HG02885 (cell line): Measurements from ENCODE around the gene SFRP5.

Source experiments
- ATAC-seq: cut with Tn5 transposase; IDR thresholded peaks from one replicate; pipeline ENCODE4 v1.9.1; 2021; ENCODE audit warnings: mild to moderate bottlenecking; ENCODE audit not compliant: unreplicated experiment, poor library complexity

The SFRP5 gene

GRCh38 chr10:97788552-97789442, 17.0 kb upstream of the SFRP5 start:
- no peak for ATAC-seq

DNA sequence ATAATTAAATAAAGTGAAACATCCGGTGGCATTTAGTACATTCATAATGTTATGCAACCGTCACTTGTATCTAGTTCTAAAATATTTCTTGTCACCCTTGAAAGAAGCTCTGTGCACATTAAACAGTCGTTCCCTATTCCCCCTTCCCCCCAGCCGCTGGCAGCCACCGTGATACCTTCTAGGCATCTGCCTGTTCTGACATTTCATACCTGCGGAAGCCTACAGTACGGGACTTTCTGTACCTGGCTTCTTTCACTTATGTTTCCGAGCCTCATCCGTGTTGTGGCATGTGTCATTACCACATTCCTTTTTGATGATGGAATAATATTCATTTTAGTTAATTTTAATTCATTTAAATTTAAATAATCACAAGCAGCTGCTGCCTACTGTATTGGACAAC, 13.9 kb upstream of the SFRP5 start:
- no peak for ATAC-seq

- ATAC-seq = no peak
Measured at GRCh38 chr10:97785231-97785630, 13.4 kb upstream of the SFRP5 start.

- no peak for ATAC-seq
Measured at GRCh38 chr10:97784200-97784810, 12.5 kb upstream of the SFRP5 start.

DNA sequence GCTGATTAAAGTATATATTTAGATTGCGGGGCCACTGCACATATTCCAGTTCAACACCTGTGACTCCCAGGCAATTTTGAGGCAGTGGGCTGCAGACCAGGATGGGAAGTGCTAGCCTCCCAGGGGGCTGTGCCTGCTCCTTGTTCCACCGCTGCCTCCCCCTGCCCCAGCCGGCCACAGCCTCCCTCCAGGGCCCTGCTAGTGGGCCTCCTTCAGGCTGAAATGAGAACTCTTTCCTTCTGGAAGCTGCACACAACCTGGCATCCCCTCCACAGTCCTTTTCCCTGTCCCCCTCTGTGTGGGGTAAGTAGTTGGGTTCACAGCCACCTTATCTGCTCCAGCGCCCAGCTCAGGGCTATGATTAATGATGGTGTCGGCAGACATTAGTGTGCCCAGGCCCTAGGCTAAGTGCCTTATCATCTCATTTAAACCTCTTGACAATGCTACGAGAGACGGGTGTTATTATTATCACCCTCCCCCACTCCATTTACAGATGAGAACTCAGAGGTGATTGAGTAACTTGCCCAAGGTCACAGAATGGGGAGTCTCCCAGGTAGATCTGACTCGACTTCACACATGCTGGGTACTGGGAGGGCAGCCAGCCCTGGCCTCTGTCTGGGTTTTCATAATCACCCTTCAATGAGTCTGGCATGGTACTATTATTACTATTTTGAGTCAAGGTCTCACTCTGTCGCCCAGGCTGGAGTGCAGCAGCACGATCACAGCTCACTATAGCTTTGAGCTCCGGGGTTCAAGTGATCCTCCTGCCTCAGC, 10.8 kb upstream of the SFRP5 start:
- ATAC-seq = no peak

DNA sequence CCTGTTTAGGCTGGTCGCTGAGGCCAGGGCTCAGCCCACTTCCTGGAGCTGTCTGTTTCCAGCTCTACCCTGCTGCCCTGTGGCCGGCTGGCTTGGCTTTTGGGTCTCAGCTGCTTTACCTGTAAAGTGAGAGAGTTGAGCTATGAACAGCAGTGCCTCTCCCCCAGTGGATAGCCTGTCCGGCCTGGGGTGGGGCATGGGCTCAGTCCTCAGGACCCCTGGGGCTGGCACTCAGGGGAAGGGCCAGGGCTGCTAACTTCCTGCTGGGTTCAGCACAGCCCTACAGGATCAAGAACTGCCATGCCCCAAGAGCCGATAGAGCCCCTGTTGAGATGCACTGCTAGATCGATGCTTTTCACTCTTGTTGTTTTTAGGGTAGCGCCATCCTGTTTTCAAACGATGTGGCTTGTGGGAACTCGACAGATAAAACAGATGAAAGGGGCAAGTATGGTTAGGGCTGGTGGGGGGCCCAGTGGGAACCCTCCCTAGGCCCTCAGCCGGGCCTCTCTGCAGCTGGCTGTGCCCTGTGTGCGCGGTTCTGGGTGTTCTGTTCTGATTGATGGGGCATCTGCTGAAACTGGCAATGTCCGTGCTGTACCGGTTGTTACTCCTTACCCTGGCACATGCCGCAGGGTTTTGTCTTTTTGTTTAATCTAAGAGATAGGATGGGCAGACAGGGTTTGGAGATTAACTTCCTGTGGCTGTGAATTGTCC, 10.0 kb upstream of the SFRP5 start:
- no peak for ATAC-seq

- ATAC-seq = no peak
Measured at GRCh38 chr10:97780841-97781617, 9.2 kb upstream of the SFRP5 start.

DNA sequence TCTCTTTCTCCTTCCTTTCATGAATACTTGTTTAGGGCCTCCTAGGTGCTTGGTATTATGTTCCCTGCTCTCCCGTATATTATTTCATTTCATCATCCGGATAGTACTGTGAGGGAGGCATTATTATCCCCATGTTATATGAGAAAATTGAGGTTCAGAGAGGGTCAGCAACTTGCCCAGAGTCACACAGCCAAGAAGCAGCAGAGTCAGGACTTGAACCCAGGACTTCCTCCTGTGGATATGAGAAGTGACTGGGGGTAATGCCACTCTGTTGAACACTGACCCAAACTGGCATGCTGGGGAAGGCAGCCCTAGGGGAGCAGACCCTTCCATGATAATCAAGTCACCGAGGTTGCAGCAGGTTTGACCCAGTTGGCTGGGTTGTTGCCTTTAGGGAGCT, 8.2 kb upstream of the SFRP5 start:
- ATAC-seq = no peak

DNA sequence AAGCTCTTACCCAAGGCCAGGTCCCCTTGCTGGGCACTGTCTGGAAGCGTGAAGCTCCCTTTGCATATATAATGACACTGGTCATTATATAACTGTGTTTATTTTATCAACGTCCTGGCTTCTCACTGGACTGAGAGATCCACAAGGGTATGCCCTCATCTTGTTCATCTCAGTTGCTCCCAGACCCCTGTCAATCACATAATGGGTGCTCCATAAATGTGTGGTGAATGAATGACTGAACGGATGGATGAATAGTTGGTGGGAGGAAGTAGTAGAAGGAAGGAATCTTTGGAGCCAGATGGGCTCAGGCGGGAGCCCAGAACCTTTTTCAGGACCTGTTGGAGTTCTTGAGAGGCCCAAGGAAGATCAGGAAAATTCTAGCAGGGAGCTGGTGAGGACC, 7.7 kb upstream of the SFRP5 start:
- ATAC-seq = no peak

DNA sequence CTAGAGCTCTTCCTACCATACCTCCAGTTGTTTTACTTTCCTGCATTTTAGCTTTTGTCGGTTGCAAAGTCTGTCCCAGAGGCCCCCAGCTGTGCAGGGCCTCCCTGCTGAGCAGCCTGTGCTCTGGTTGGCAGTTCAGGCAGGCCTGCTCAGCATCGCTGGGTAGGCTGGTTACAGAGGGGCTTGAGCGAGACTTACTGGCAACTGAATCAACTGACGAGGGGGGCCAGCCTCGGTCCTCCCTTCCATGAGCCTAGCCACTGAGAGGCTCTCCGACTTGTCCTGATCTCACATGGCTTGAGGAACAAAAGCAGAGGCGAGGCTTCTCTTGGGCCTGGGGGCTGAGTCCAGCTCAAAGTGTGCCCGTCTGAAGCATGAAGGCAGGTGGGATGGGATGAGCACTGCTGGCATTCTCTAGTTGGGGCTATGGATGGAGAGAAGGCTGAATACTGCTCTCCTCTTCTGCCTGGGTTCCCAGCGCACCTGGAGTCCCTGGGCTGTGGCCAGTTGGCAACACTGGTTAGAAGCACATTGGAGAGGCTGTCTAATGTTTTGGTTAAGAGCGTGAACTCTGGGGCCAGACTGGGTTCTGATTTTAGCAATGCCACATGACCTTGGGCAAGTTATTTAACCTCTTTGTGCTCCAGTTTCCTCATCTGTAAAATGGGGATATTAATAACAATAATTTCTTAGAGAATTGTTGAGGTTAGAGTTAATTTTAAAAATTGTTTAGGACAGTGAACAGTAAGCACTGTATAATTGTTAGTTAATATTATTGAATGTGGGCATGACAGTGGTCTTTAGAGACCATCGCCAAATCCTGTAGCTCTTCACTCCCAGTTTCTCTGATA, 6.9 kb upstream of the SFRP5 start:
- ATAC-seq = no peak

- ATAC-seq = no peak
Measured at GRCh38 chr10:97777143-97777542, 5.3 kb upstream of the SFRP5 start.

GRCh38 chr10:97774811-97775294, 3.1 kb upstream of the SFRP5 start:
- no peak for ATAC-seq

- ATAC-seq = no peak
Measured at GRCh38 chr10:97773096-97773495, 1.3 kb upstream of the SFRP5 start.

DNA sequence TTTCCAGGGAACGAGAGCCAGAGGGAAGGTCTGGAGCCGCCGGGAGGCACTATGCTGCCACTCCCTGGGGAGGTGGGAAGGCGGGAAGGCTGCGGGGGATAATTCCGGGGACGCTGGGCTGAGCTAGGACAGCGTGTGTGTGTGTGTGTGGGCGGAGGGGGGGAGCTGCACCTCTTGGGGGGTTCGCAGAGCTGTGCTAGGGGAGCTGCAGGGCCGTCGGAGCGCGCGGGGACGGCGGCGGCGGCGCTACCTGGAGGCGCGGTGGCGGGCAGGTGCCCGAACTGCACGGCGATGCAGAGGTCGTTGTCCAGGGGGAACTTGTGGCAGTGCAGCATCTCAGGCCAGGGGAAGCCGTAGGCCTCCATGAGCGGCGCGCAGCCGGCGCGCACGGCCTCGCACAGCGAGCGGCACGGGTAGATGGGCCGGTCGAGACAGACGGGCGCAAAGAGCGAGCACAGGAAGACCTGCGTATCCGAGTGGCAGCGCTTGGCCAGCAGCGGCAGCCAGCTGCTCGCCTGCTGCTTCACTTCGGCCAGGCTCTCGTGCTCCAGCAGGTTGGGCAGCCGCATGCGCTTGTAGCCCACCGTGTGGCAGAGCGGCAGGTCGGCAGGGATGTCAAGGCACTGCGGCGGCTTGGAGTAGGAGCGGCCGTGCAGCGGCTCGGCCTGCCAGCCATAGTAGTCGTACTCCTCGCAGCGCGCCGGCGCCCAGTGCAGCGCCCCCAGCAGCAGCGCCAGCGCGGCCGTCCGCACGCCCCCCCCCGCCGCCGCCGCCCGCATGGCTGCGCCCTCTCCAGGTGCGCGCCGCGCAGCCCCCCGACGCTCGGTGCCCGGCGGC, 526 bp downstream of the SFRP5 start:
- ATAC-seq = no peak

- no peak for ATAC-seq
Measured at GRCh38 chr10:97770255-97770654, 1.5 kb downstream of the SFRP5 start.

GRCh38 chr10:97768322-97769315, 3.2 kb downstream of the SFRP5 start:
- ATAC-seq = no peak
